Activated CD4-positive, alpha-beta T cell treated with anti-CD3 and anti-CD28 coated beads, Interleukin-2, Interleukin-4, amounts not matched to agents 100 ng/mL and 50 ng/mL, durations not matched to agents 16 hours and 8 hours (primary cell): ENCODE data around the gene EFCAB6.

ENCODE experiments used
- DNase-seq: peaks from one replicate; pipeline ENCODE4 v3.0.0-alpha.2; 2020; ENCODE audit warnings: low spot score

The EFCAB6 gene

DNA sequence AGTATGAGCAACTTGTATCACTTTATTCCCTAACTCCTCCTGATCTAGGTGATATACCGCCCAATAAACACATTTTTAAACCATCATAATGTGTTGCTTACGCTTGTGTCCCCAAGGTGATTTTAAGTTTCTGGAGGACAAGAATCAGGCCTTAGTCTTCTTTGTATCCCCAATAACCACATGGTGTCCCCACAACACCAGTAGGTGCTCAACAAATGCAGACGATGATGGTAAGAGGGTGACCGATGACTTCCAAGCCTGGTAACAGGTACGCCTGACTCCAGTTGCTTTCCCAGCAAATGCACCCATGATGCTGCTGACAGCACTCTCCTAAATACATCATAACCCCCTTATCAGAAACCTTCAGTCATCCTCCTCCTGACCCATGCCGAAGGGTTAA is 64.2 kb downstream of the EFCAB6 start:
- no peak for DNase-seq

DNA sequence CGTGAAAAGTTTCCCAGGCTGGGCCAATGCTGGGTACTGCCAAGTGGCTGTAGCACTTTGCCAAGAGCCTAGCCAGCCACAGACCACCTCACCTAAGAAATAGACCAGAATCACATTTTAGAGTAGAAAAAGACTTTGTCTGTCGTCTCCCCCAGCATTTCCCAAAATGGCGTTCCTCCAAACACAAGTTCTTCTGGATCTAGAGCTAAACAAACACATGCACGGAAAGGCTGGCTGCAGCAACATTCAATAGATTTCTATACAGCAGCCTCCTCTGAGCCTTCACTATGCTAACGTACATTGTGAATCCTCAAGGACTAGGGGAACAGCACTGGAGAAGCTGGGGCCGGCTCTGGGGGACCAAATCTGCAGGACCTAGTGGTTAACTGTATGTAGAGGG is 65.0 kb downstream of the EFCAB6 start:
- DNase-seq, result no peak

DNA sequence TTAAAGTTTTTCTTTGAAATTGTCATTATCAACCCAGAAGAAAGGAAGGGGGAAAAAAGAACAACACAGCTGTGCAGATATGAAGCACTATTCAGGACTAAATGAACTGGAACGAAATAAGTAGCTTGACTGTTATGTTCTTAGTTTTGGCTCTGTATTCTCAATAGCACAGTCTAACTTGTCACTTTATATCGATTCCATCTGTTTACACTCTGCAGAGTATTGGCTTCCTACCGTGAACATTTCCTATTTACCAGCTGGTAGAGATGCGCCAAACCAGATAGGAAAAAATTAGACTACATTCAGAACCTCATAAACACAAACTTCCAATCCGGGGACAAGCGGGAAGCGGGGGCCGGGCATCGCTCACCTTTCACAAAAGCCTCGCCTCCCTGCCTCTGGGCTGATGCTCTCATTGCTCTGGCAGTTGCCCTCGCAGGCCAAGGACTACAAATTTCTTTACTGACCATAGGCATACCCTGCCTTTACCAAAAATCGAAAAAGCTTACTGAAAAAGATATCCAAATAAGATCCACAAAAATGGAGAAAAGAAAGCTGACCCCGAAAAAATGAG is 66.2 kb downstream of the EFCAB6 start:
- DNase-seq, result no peak

DNA sequence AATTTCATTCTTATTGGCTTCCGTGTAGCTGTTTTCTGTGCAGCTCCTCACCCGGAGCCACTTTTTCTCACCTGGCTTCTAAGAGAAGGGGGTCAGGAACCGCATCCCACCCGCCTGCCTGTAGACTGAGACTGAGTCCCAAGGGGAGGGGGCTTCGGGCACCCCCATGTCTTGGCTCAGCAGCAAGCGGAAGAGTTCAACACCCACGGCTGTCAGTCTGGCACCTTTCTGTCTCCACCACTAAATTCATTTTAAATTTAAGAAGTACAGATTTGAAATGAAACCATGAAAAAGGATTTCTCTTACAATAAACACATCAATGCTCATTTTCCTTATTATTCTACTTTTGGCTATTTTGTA is 66.7 kb downstream of the EFCAB6 start:
- DNase-seq, result no peak

DNA sequence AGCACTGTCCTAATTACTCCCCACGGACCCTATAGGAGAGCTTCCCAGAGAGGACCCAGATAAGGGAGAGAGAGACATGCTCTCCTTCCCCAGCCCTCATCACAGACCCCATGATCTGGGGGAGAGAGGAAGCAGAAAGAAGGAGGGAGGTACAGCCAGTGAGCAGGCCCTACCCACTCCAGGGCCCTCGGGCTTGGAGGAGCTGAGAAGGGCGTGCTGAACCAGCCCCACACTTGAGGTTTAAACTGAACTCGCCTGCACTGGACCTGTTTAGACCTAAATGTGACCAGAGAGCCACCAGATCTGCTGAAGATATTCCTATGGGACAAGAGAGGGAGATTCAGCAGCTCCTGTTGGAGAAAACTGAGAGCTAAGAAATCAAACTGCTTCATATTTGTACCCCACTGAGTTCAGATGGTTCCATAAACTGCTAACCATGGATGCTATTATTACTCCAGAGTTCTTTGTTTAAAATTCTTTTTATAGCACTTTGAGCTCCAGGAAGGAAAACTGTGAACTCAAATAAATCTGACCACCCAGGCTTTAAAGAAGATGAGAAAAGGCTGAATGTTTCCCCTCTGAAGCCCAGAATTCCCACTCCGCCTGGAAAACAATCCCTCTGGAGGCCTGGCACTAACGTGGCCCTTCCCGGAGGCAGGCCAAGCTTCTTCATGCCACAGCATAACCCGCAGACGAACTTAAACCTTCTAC is 67.2 kb downstream of the EFCAB6 start:
- no peak for DNase-seq

DNA sequence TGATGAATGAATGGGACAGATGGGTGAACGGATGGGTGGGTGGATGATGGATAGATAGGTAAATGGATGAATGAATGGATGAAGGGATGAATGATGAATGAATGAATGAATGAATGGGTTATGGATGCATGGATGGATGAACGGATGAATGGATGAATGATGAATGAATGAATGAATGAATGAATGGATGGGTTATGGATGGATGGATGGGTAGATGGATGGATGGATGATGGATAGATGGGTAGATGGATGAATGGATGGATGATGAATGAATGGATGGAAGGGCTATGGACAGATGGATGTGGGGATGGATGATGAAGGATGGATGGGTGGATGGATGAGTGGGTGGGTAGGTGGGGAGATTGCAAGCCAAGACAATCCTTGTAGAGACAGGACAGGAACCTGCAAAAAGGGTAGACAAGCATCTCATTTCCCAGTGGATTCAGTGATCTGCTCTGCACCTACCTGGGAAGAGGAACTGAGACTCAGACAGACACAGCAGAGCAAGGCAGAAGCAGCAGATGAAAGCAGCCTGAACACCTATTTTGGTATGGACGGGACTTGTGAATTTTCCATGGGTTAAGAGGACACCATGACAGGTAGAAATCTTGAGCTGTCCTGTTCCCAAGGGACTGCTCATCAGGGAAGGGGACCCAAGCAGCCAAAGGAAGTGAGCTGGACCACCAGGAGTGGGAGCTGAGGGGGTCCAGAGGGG is 68.0 kb downstream of the EFCAB6 start:
- no peak for DNase-seq

DNA sequence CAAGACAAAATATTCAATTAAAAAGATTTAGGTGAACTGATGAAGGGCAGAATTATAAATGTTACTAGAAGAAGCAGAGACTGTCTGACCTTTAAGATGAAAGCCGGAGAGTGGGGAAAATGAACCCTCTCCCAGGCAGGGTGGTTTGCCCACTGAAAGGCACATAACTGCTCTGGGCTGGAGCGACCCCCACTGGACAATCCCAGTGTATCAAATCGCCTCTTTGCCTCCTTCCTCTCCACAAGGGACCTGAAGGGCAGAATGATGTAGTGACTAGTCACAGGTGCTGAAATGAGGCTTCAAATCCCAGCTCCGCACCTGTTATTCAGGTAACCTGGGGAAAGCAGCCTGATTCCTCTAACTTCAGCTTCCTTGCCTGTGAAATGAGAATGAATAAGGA is 69.0 kb downstream of the EFCAB6 start:
- DNase-seq, result no peak

DNA sequence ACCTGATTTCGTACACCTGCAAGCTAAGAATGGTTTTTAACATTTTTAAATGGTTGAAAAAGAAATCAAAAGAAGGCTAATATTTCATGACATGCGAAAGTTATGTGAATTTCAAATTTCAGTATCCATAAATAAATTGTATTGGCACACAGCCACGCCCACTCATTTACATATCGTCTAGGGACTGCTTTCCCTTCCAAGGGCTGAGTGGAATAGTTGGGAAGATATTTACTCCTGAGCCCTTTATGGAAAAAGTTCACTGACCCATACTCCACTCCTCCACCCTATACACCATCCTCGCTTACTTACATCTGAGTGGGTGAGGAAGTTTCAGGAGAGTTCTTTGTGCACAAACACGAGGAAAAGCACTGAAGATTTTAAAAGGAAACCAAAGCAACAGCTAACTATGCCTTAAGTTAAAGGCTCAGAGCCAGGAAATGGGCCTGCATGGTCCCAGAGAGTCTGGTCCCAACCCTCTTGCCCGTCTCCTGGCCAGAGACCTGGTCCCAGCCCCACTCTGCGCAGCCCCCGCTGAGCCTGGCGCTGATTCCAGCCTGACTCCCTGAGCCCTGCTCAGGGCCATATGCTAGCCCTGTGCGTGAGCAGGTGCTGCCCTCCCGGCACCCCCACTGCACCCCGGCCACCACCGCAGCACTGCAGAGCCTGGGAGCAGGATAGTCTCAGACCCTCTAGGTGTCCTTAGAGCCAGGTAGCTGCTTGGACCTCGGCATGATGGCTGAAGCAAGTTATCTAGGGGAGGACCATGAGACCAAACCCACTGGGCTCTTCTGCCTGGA is 69.8 kb downstream of the EFCAB6 start:
- DNase-seq, result no peak

DNA sequence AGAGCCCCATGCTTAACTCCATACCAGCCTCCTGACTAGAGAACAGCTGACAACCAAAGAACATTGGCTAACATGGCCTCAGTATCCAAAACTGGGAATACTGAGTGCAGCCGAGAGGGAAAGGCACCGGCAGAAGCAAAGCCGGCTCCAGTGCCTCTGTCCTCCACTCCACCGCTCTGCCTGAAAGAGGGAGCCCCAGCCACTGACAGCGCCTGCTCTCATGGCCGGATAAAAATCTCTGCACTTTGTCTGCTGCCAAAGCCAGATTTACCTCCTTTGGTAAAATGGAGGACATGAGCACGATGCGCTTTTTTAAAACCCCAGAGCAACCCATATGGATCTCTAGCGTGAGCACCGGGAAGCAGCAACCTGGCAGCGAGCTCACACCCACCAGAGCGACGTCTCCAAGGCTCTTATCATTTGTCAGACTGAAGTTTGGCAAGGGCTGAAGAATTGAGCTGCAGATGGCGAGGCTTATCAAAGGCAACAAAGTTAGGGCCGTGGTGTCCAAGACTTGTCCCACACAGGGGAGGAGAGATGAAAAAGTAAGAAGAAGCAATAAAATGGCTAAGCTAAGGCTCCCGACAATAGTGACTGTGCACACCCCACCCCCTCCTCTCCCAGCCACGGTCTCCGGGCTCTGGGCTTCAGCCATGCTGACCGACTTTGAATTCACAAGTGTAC is 71.4 kb downstream of the EFCAB6 start:
- no peak for DNase-seq

DNA sequence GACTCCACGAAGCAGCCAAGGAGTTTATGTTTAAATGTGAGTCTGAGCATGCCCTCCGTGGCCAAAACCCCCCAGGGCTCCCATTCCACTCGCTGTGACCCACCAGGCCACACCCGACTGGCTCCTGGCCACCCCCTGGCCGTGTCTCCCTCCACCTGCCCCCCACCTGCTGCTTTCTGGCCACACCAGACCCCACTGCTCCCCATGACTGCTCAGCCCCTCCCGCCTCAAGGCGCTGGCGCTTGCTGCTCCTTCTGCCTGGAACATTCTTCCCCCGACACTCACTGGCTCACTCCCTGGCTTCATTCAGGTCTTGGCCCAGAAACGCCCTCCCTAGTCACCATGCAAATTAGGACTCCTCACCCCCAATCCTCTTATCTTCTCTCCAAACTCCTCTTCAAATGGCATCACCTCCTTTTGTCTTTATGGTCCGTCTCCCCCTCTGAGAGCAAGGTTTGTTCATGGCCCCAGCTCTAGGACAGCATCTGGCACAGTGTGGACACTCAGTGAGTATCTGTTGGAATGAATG is 72.2 kb downstream of the EFCAB6 start:
- no peak for DNase-seq

DNA sequence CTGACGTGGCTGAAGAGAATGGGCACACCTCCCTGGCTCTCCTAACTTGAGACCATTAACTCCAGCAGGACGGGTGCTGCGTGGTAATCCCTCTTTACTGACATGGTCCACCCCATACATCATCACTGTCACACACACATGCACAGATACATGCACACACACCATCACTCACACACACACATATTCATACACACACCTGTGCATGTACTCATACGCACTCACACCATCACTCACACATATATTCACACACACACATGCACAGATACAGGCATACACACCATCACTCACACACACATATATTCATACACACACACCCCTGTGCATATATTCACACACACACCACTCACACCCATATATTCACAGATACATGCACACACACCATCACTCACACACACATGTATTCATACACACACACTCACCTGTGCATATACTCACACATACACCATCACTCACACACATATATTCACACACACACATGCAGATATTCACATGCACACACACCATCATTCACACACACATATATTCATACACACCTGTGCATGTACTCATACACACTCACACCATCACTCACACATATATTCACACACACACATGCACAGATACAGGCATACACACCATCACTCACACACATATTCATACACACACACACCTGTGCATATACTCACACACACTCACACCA is 74.8 kb downstream of the EFCAB6 start:
- no peak for DNase-seq

DNA sequence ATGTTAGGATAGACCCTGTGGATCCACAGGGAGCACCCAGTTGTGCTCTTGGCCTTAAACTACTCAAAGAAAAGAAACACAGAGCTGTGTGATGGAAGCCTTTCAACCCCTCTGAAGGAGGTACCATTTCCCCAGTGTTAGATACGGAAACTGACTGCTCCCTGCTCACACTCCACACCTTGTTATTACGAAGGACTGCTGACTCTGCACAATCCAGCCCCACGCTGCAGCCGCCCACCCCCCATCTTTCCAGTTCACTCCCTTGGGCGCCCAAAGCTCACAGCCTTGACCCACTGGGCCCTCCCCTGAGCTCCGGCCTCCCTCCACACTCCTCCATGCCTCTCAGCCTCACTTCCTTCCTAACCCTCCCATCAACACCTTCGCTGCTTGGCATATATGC is 75.5 kb downstream of the EFCAB6 start:
- no peak for DNase-seq

DNA sequence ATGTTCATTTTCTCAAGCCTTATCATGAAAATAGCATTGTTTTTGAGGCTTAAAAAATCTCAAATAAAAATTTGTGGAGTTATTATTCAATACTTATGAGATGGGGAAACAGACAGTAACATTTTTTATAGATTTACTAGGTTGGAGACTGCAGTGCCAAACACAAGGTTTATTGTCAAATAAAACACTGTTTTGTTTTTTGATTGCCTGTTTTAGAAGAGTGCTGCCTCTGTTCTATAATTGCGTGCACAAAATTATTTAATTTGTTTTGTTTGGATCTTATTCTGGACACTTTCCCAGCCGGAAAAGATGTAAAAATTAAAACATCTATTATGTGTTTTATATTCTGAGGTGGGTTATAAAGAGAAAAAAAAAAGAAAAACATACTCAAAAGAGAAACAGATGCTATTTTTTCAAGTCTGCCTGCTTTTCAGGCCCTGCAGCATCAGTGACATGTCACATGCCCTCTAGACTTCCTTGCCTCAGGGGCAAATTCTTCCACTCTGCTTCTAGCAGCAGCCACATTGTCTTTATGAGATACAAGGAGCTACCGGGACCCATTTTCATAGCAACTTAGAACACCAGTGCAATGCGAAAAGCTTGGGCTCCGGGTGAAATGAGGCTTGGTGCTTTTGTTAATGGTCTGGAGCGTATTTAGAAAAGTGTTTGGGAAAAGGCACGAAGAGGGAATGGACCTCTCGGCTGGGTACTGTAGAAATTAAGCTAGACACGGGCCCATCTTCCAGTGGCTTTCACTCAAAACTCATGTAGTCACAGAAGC is 77.5 kb downstream of the EFCAB6 start:
- no peak for DNase-seq

DNA sequence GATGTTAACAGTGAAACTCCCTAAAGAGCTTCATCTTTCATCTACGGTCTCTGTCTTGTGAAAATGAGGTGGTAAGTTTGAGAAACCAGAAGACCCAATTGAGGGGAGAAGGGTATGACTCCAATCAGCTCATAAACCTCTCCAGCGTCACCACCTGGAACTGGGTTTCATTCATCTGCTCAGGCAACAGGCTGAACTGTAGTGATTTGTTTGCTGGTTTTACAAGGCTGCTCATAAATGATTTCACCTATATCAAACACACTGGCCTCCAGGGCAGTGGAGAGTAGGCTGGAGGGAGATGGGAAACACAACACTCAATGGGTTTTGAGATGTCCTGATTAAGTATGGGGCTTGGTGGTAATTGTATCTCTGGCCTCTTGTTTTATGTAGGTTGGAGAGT is 79.0 kb downstream of the EFCAB6 start:
- no peak for DNase-seq

DNA sequence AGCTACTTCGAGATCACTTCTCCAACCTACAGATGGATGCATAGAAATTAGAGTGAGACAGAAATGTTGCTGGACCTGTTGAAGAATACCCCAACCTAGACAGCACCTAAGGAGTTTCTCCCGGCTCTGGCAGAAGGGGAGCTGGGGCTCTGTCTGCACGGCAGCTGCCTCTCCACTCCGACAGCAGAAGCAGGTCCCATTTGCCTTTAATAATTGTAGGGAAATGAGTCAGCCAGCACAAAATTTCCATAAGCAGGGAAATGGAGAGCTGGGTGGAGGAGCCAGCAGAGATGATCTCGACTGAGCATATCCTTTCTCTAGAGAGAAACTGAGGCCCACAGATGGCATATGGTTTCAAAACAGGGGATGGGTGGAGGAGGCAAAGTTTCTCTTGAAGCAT is 80.1 kb downstream of the EFCAB6 start:
- no peak for DNase-seq

DNA sequence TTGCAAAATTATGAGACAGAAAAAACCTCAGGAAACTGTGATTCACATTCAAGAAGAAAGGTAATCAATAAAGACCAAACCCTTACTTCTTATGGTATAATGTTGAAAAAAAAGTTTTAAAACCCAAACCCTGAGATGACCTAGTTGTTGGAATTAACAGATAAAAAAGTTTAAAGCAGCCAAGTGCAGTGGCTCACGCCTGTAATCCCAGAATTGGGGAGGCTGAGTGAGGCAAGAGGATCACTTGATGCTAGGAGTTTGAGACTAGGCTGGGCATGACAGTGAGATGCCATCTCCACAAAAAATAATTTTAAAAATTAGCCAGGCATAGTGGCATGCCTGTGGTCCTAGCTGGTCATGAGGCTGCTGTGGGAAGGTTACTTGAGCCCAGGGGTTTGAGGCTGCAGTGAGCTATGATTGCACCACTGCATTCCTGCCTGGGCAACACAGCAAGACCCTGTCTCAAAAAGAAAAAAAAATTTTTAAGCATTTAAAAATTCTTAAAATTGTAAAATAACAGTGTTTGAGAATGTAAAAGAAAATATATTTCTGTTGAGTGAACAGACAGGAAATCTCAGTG is 85.1 kb downstream of the EFCAB6 start:
- no peak for DNase-seq

DNA sequence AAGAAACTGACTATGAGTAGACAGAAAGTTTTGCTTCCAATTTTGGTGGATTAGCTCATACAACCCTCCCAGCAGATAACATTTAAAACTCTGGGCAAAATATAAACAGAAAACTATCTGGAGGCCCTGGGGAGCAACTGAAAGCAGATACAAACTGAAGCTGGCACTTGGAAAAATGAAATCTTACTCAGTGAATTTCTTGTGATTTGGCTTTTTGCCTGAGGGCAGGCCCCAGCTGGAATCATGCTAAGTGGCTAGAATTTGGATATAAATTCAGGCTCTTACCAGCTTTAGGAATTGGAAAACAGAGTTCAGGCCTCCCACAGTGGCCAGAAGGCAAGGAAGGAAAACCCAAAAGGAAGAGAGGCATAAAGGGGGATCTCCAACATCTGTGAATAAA is 85.8 kb downstream of the EFCAB6 start:
- no peak for DNase-seq

DNA sequence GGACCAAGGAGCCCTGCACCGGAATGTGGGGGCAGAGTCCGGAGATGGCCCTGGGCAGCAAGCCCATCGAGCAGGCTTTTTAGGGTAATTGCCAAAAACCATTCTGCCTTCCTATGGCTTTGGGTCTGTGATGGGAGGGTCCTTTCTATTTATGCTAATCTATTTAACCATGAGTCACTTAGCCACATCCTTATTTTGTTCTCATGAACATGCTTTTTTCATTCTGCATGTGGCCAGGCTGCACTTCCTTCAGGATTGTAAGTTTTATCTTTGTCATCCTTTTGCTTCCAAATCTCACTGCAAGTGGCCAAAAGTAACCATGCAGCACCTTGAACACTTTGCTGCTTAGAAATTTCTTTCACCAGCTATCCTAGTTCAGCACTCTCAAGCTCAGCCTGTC is 88.3 kb downstream of the EFCAB6 start:
- DNase-seq, result no peak

DNA sequence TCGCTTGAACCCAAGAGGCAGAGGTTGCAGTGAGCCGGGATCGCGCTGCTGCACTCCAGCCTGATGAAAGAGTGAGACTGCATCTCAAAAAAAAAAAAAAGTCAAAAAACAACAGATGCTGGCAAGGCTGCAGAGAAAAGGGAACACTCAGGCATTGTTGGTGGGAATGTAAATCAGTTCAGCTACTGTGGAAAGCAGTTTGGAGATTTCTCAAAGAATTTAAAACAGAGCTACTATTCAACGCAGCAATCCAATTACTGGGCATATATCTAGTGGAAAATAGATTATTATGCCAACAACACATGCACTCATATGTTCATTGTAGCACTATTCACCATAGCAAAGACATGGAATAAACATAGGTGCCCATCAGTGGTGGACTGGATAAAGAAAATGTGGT is 89.7 kb downstream of the EFCAB6 start:
- DNase-seq, result no peak

DNA sequence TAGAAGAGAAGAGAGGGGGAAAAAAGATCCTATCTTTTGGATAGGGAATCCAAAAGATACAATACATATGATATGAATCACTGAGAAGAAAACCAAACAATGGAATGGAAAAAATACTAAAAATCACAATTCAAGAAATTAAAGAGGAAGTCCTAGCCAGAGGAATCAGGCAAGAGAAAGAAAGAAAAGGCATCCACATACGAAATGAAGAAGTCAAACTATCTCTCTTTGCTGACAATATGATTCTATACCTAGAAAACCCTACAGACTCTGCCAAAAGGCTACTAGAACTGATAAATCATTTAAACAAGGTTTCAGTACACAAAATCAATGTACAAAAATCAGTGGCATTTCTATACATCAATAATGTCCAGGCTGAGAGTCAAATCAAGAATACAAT is 91.4 kb downstream of the EFCAB6 start:
- no peak for DNase-seq
